GM23248 (cell line): ENCODE data around the gene SERPINA6. TPM values are rescaled to one million over a fixed set of nuclear protein-coding genes. Genes with fewer than 3 reads are reported as not detected.

Experiments used
- DNase-seq: peaks from one replicate; pipeline ENCODE4 v3.0.0-alpha.2; 2015
- H2AFZ ChIP-seq: fragments of 200-600 bp; sonication (generic); 2 replicates; pipeline ENCODE4 v1.6.1; 2016; ENCODE audit warnings: antibody characterized with exemption
- H3F3A ChIP-seq: fragments of 200-600 bp; sonication (generic); 2 replicates; pipeline ENCODE4 v1.6.1; 2016; ENCODE audit warnings: mild to moderate bottlenecking, antibody characterized with exemption, mixed run types; ENCODE audit not compliant: insufficient read depth
- H3K27ac ChIP-seq: fragments of 200-600 bp; sonication (generic); 2 replicates; pipeline ENCODE4 v1.5.1; 2016; ENCODE audit warnings: mild to moderate bottlenecking
- H3K27me3 ChIP-seq: fragments of 200-600 bp; sonication (generic); replicated peaks from 2 replicates; pipeline ENCODE4 v1.6.1; 2016; ENCODE audit warnings: mild to moderate bottlenecking; ENCODE audit not compliant: insufficient read depth
- H3K36me3 ChIP-seq: fragments of 200-600 bp; sonication (generic); 2 replicates; pipeline ENCODE4 v1.6.1; 2016; ENCODE audit warnings: low read depth, mild to moderate bottlenecking
- H3K4me1 ChIP-seq: fragments of 200-600 bp; sonication (generic); 2 replicates; pipeline ENCODE4 v1.6.1; 2016; ENCODE audit warnings: mild to moderate bottlenecking; ENCODE audit not compliant: insufficient read depth
- H3K4me2 ChIP-seq: fragments of 200-600 bp; sonication (generic); one replicate; pipeline ENCODE4 v1.6.1; 2016; ENCODE audit warnings: mild to moderate bottlenecking; ENCODE audit not compliant: unreplicated experiment
- H3K4me3 ChIP-seq: fragments of 200-600 bp; sonication (generic); 2 replicates; pipeline ENCODE4 v1.5.1; 2016; ENCODE audit warnings: mild to moderate bottlenecking
- H3K79me2 ChIP-seq: fragments of 200-600 bp; sonication (generic); 2 replicates; pipeline ENCODE4 v1.6.1; 2016; ENCODE audit warnings: mild to moderate bottlenecking; ENCODE audit not compliant: insufficient read depth
- H3K9ac ChIP-seq: fragments of 200-600 bp; sonication (generic); 2 replicates; pipeline ENCODE4 v1.6.1; 2016; ENCODE audit warnings: mild to moderate bottlenecking
- H3K9me2 ChIP-seq: fragments of 200-600 bp; sonication (generic); 2 replicates; pipeline ENCODE4 v1.6.1; 2016; ENCODE audit warnings: mixed run types, mild to moderate bottlenecking, moderate library complexity; ENCODE audit not compliant: insufficient read depth
- H3K9me3 ChIP-seq: fragments of 200-600 bp; sonication (generic); one replicate; pipeline ENCODE4 v1.6.1; 2017; ENCODE audit warnings: low read depth
- H4K20me1 ChIP-seq: fragments of 200-600 bp; sonication (generic); 2 replicates; pipeline ENCODE4 v1.6.0; 2016; ENCODE audit not compliant: insufficient read depth
- EZH2 ChIP-seq: fragments of 200-600 bp; sonication (generic); IDR thresholded peaks from 2 replicates; pipeline ENCODE4 v1.6.1; 2018; ENCODE audit warnings: antibody characterized with exemption, mild to moderate bottlenecking; ENCODE audit not compliant: insufficient read depth, poor library complexity, severe bottlenecking
- EZH2phosphoT487 ChIP-seq: fragments of 200-600 bp; sonication (generic); IDR thresholded peaks from 2 replicates; pipeline ENCODE4 v1.6.1; 2018; ENCODE audit warnings: antibody characterized with exemption, moderate library complexity, mild to moderate bottlenecking, low read depth; ENCODE audit not compliant: insufficient read depth
- WGBS, 2 experiments: methylation state at CpG; one replicate each; pipeline ENCODE4 v1.1.6; 2015 to 2017; ENCODE audit warnings: low lambda C conversion rate in 2 of 2, low coverage in 1 of 2; ENCODE audit errors: missing lambda C conversion rate in 2 of 2; 5-methylcytosine and 5-hydroxymethylcytosine counted together
- in situ Hi-C: fragments of 300-500 bp; cut with MboI; formaldehyde crosslinking; loops from 2 replicates; pipeline ENCODE4 v1.15.0; 2020
- polyA plus RNA-seq: library from polyadenylated mRNA; unstranded; fragments of >200 nt; fragmentation: Nextera tagmentation; extraction: Ambion mirVana; gene quantifications from 2 replicates; pipeline ENCODE4 v1.2.1, GENCODE V29; 2016
- total RNA-seq: library from RNA; depleted of rRNA; stranded (reverse); fragments of >200 nt; shearing (Covaris generic); gene quantifications from 2 replicates; pipeline ENCODE4 v1.2.3, GENCODE V29; 2014

The SERPINA6 gene
- total and polyA plus RNA-seq, 2 experiments from 2014 or later = not detected

GRCh38 chr14:94290197-94290596 lies 32.9 kb downstream of the SERPINA6 start:
- Histone ChIP-seq H3K4me2 (no peak overlapping the region), H3K27ac (no peak overlapping the region), H3F3A (no peaks in the 10 kb centered on the region), H3K9me2 (no peaks in the 10 kb centered on the region), H3K9me3 (no peaks in the 10 kb centered on the region), H3K4me1 (no peaks in the 10 kb centered on the region), H2AFZ (no peak overlapping the region), H3K9ac (no peak overlapping the region), H4K20me1 (no peaks in the 10 kb centered on the region), H3K36me3 (no peaks in the 10 kb centered on the region), H3K27me3 (no peaks in the 10 kb centered on the region), H3K4me3 (no peak overlapping the region), H3K79me2 (no peaks in the 10 kb centered on the region)
- no peak for DNase-seq
- 61 to 80% methylated on average over 8 of the region's 8 CpGs for WGBS, 2 experiments
- TF ChIP-seq EZH2phosphoT487 (no peak), EZH2 (no peak)
- in situ Hi-C loops = no loop called here

- H3K4me2 ChIP-seq = no peak overlapping the region
- no peaks in the 10 kb centered on the region for H3K79me2 ChIP-seq
- H2AFZ ChIP-seq = no peak overlapping the region
- no peaks in the 10 kb centered on the region for H3K4me1 ChIP-seq
- whole genome bisulfite sequencing, 2 experiments = 45 to 46% methylated on average over 14 of the region's 14 CpGs
- no peaks in the 10 kb centered on the region for H3K9me3 ChIP-seq
- TF ChIP-seq EZH2 (no peak), EZH2phosphoT487 (no peak)
- H3K9ac ChIP-seq = no peak overlapping the region
- no peak overlapping the region for H3K27ac ChIP-seq
- H4K20me1 ChIP-seq = no peaks in the 10 kb centered on the region
- no peak overlapping the region for H3K4me3 ChIP-seq
- H3K36me3 ChIP-seq = no peaks in the 10 kb centered on the region
- in situ Hi-C loops = no loop called here
- no peaks in the 10 kb centered on the region for H3F3A ChIP-seq
- no peaks in the 10 kb centered on the region for H3K9me2 ChIP-seq
- DNase-seq = no peak
- no peaks in the 10 kb centered on the region for H3K27me3 ChIP-seq
These were observed 34.3 kb downstream of the SERPINA6 start for GRCh38 chr14:94288610-94289465.

- TF ChIP-seq EZH2phosphoT487 (no peak), EZH2 (no peak)
- Histone ChIP-seq H3K9ac (no peak overlapping the region), H3K36me3 (no peaks in the 10 kb centered on the region)
These were observed 38.0 kb downstream of the SERPINA6 start for GRCh38 chr14:94285158-94285557.

GRCh38 chr14:94284221-94284620 lies 38.9 kb downstream of the SERPINA6 start:
- Histone ChIP-seq H3K4me1 (no peaks in the 10 kb centered on the region), H3K4me2 (no peak overlapping the region), H3K9ac (no peak overlapping the region), H3K27me3 (no peaks in the 10 kb centered on the region), H3F3A (no peaks in the 10 kb centered on the region), H2AFZ (no peak overlapping the region), H3K4me3 (no peak overlapping the region), H3K27ac (no peak overlapping the region), H3K79me2 (no peaks in the 10 kb centered on the region), H3K36me3 (no peaks in the 10 kb centered on the region), H4K20me1 (no peaks in the 10 kb centered on the region), H3K9me3 (no peaks in the 10 kb centered on the region), H3K9me2 (peaks cover 3% of the 10 kb centered on the region; the same call in 1 of the 2 replicates)
- DNase-seq = no peak
- WGBS, 2 experiments = 69 to 72% methylated on average over 2 of the region's 2 CpGs
- no peak for TF ChIP-seq EZH2phosphoT487
- no peak for TF ChIP-seq EZH2
- in situ Hi-C loops = no loop called here

More at GRCh38 chr14:94285158-94285557, 38.0 kb downstream of the SERPINA6 start:
- Histone ChIP-seq H3K4me1 (no peaks in the 10 kb centered on the region), H4K20me1 (no peaks in the 10 kb centered on the region), H3K9me2 (peaks cover 3% of the 10 kb centered on the region; the same call in 1 of the 2 replicates), H3K4me3 (no peak overlapping the region), H3K27me3 (no peaks in the 10 kb centered on the region), H3K4me2 (no peak overlapping the region), H3K79me2 (no peaks in the 10 kb centered on the region), H3K27ac (no peak overlapping the region), H3K9me3 (no peaks in the 10 kb centered on the region), H2AFZ (no peak overlapping the region), H3F3A (no peaks in the 10 kb centered on the region)
- in situ Hi-C loops = no loop called here
- DNase-seq = no peak
